Progenitor cell of endocrine pancreas (in vitro differentiated cells): ENCODE results near the gene FRK. TPM values are rescaled to one million over a fixed set of nuclear protein-coding genes. Genes with fewer than 3 reads are reported as not detected.
"Not testable (repeated sequence)": the region's sequence is repeated elsewhere in the genome, so short reads cannot be mapped to it uniquely, and the experiment has no call there.

Source experiments
- DNase-seq: peaks from one replicate; pipeline ENCODE4 v3.0.0; 2021; ENCODE audit warnings: low spot score; ENCODE audit not compliant: unreplicated experiment
- H3K27ac Mint-ChIP-seq: 2 replicates; pipeline ENCODE4 v1.8.0; 2021; ENCODE audit warnings: mild to moderate bottlenecking, moderate library complexity, mixed read lengths
- H3K27me3 Mint-ChIP-seq: 2 replicates; pipeline ENCODE4 v1.8.0; 2021; ENCODE audit warnings: mixed read lengths
- H3K36me3 Mint-ChIP-seq: 2 replicates; pipeline ENCODE4 v1.8.0; 2022; ENCODE audit warnings: mixed read lengths; ENCODE audit not compliant: insufficient read depth
- H3K4me1 Mint-ChIP-seq: 2 replicates; pipeline ENCODE4 v1.8.0; 2021; ENCODE audit warnings: low read depth, mixed read lengths
- H3K4me3 Mint-ChIP-seq: 2 replicates; pipeline ENCODE4 v1.8.0; 2021; ENCODE audit warnings: low read depth, mild to moderate bottlenecking, moderate library complexity, mixed read lengths
- H3K9me3 Mint-ChIP-seq: 2 replicates; pipeline ENCODE4 v1.8.0; 2021; ENCODE audit warnings: low read depth, mixed read lengths
- total RNA-seq: library from RNA; stranded (reverse); gene quantifications from 2 replicates; pipeline ENCODE4 v1.2.1, GENCODE V29; 2021
- TF ChIP-seq, protein P1 (sequence below): fragments of 200-600 bp; sonication (generic); IDR thresholded peaks from one replicate; pipeline ENCODE4 v1.5.0; 2021; ENCODE audit warnings: antibody characterized with exemption, mild to moderate bottlenecking; ENCODE audit not compliant: unreplicated experiment

FRK gene
- total RNA-seq, 1 donor from 2014 or later: 8.6 TPM

- DNase-seq: no peak
- peaks cover 1% of the 10 kb centered on the region for H3K4me1 Mint-ChIP-seq
- no peaks in the 10 kb centered on the region for H3K9me3 Mint-ChIP-seq
- no peak overlapping the region for H3K27ac Mint-ChIP-seq
- no peak overlapping the region for H3K4me3 Mint-ChIP-seq
- no peaks in the 10 kb centered on the region for H3K27me3 Mint-ChIP-seq
- H3K36me3 Mint-ChIP-seq: peaks cover 11% of the 10 kb centered on the region
- TF ChIP-seq, protein P1, sequence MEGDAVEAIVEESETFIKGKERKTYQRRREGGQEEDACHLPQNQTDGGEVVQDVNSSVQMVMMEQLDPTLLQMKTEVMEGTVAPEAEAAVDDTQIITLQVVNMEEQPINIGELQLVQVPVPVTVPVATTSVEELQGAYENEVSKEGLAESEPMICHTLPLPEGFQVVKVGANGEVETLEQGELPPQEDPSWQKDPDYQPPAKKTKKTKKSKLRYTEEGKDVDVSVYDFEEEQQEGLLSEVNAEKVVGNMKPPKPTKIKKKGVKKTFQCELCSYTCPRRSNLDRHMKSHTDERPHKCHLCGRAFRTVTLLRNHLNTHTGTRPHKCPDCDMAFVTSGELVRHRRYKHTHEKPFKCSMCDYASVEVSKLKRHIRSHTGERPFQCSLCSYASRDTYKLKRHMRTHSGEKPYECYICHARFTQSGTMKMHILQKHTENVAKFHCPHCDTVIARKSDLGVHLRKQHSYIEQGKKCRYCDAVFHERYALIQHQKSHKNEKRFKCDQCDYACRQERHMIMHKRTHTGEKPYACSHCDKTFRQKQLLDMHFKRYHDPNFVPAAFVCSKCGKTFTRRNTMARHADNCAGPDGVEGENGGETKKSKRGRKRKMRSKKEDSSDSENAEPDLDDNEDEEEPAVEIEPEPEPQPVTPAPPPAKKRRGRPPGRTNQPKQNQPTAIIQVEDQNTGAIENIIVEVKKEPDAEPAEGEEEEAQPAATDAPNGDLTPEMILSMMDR: no peak
Observed at GRCh38 chr6:115969930-115970273, 90.8 kb downstream of the FRK start.

- TF ChIP-seq, protein P1: no peak
- no peak for DNase-seq
- Mint-ChIP-seq H3K36me3 (peaks cover 11% of the 10 kb centered on the region), H3K4me1 (peaks cover 1% of the 10 kb centered on the region), H3K9me3 (no peaks in the 10 kb centered on the region), H3K27me3 (no peaks in the 10 kb centered on the region), H3K4me3 (no peak overlapping the region), H3K27ac (no peak overlapping the region)
Observed at GRCh38 chr6:115969207-115969929, 91.3 kb downstream of the FRK start.

DNA sequence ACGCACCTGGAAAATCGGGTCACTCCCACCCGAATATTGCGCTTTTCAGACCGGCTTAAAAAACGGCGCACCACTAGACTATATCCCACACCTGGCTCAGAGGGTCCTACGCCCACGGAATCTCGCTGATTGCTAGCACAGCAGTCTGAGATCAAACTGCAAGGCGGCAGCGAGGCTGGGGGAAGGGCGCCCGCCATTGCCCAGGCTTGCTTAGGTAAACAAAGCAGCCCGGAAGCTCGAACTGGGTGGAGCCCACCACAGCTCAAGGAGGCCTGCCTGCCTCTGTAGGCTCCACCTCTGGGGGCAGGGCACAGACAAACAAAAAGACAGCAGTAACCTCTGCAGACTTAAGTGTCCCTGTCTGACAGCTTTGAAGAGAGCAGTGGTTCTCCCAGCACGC lies 100.4 kb downstream of the FRK start:
- H3K4me1 Mint-ChIP-seq, DNase-seq, H3K36me3 Mint-ChIP-seq, H3K9me3 Mint-ChIP-seq, H3K27ac Mint-ChIP-seq, H3K4me3 Mint-ChIP-seq, H3K27me3 Mint-ChIP-seq: not testable (repeated sequence)

DNA sequence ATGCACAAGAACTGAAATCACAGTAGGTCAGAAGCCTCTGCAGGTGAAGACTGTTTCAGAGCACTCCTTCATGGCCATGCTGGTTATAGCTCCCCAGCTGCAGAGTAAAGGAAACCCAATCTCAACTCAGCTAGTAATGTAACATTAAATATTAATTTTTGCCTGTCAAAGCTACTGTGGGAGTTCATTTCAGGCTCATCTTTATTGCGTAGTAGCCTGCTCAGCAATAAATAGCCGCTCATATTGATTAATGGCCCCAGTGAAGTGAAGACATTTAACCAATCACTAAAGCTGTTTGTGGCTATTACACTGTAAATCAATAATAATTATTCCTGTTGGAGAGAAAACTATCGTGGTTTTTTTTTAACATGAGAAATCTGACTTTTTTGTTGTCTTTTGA lies 101.7 kb downstream of the FRK start:
- Mint-ChIP-seq H3K9me3 (no peaks in the 10 kb centered on the region), H3K27ac (no peak overlapping the region), H3K4me1 (no peaks in the 10 kb centered on the region), H3K4me3 (no peak overlapping the region), H3K36me3 (peaks cover 3% of the 10 kb centered on the region), H3K27me3 (no peaks in the 10 kb centered on the region)
- no peak for DNase-seq
- TF ChIP-seq, protein P1: no peak

DNA sequence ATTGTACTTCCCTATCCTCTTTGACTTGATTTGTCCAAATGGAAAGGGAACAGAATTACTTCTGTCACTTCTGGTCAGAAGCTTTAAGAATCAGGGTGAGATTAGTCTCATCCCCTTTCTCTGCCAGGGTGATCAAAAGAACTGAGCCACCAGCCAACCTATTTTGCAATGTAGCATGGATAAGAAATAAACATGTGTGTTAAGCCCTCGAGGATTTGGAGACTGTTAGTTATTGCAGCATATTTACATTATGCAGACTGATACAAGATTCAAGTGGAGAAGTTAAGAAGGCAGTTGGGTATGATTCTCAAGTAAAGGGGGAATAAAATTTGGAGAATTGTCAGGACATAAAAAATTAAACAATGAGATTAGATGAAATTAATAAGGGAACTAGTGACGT lies 106.0 kb downstream of the FRK start:
- Mint-ChIP-seq H3K27ac (no peak overlapping the region), H3K9me3 (peaks cover 6% of the 10 kb centered on the region), H3K27me3 (no peaks in the 10 kb centered on the region), H3K4me3 (no peak overlapping the region), H3K4me1 (no peaks in the 10 kb centered on the region), H3K36me3 (peaks cover 16% of the 10 kb centered on the region)
- TF ChIP-seq, protein P1: no peak
- DNase-seq: no peak

DNA sequence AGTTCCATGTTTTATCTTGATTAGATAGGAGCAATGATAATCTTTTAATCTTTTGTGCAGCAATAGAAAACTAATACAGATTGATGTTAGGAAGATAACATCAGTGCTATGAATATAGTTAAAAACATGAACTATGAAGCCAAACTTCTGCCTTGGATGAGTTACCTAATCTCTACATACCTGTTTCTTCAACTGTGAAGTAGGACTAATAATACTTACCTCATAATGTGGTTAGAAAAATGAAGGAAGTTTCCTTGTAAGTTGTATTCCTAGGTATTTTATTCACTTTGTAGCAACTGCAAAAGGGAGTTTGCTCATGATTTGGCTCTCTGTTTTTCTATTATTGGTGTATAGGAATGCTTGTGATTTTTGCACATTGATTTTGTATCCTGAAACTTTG lies 111.9 kb downstream of the FRK start:
- H3K27ac Mint-ChIP-seq: no peak overlapping the region
- H3K36me3 Mint-ChIP-seq: peaks cover 28% of the 10 kb centered on the region
- DNase-seq: no peak
- H3K4me3 Mint-ChIP-seq: no peak overlapping the region
- TF ChIP-seq, protein P1: no peak
- no peaks in the 10 kb centered on the region for H3K27me3 Mint-ChIP-seq
- peaks cover 8% of the 10 kb centered on the region for H3K9me3 Mint-ChIP-seq
- no peaks in the 10 kb centered on the region for H3K4me1 Mint-ChIP-seq
